Activated gamma-delta T cell treated with anti-CD3 and anti-CD28 coated beads, Interleukin-2, amount 50 U/mL, for 16 hours (primary cell): ENCODE data around the gene EPG5.
A peak's percentile ranks its signal among the peaks of the same experiment; 100 is the strongest.
"Not testable (repeated sequence)": the region's sequence is repeated elsewhere in the genome, so short reads cannot be mapped to it uniquely, and the experiment has no call there.

Experiments
- DNase-seq: peaks from one replicate; pipeline ENCODE4 v3.0.0-alpha.2; 2020; ENCODE audit warnings: low read depth

Gene EPG5

GRCh38 chr18:45978084-45978483, 11.0 kb upstream of the EPG5 start:
- DNase-seq: no peak

DNA sequence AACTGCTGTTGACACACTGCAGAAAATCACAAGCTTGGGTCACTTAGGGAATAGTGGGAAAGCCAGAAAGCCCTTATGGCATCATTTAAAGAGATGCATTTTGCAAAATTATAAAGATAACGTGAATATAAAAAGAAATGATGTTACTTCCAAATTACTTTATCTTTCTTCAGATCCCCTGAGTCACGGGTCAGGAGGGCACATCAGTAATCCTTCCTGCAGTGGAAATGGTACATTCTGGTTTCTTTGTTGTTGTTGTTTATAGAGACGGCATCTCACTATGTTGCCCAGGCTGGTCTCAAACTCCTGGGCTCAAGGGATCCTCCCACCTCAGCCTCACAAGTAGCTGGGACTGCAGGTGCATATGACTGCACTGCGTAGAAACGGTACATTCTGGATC, 9.8 kb upstream of the EPG5 start:
- DNase-seq: no peak

DNA sequence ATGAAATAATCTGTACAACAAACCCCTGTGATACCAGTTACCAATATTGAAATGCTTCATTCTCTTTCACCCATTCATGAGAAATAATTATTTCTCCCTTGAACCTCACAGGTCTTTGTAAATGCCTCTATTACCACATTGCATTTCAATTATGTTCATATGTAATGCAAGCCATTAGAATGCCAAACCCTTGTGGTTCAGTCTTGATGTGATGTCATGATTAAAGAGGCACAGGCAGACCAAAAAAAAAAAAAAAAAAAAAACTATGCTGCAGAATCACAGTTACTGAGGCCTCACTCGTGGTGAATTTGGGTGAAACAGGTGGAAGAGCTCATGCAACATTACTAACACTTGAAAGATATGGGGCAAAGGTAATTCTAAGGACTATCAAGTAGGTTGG, 9.4 kb upstream of the EPG5 start:
- no peak for DNase-seq

DNA sequence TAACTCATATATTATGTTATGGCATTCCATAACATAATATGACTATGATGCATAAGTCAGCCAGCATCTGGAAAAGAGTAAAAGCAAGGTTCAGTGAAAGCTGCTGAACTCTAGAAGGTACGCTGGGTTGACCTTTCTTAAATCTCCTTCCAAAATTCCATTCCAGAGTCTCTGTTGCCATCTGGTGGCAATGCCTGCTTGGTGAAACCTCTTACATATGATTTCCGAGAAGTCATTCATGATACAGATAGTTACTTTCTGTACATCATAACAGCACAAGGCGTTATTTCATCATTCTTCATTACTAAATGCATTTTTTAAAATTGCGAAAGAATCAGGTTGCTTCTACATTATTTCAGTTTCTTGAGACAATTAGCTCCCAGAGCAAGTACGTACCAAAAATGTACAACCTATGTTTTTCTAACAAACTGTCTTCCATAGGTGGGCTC, 7.0 kb upstream of the EPG5 start:
- DNase-seq: peak; percentile 41

GRCh38 chr18:45964913-45965312, 2.2 kb downstream of the EPG5 start:
- not testable (repeated sequence) for DNase-seq

GRCh38 chr18:45962866-45963265, 4.3 kb downstream of the EPG5 start:
- no peak for DNase-seq

GRCh38 chr18:45962461-45962860, 4.7 kb downstream of the EPG5 start:
- no peak for DNase-seq

- DNase-seq: not testable (repeated sequence)
Observed at GRCh38 chr18:45959484-45959883, 7.6 kb downstream of the EPG5 start.

DNA sequence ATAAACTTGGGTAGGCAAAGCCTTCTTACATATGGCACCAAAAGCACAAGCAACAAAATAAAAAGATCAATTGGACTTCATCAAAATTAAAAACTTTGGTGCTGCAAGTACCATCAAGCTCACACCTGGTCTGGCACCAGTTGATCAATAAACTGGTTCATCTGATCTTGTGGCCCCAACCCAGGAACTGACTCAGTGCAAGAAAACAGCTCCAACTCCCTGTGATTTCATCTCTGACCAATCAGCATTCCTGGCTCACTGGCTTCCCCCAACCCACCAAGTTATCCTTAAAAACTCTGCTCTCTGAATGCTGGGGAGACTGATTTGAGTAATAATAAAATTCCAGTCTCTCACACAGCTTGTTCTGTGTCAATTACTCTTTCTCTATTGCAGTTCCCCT, 8.4 kb downstream of the EPG5 start:
- no peak for DNase-seq

- DNase-seq: no peak
Observed at GRCh38 chr18:45958027-45958426, 9.1 kb downstream of the EPG5 start.

DNA sequence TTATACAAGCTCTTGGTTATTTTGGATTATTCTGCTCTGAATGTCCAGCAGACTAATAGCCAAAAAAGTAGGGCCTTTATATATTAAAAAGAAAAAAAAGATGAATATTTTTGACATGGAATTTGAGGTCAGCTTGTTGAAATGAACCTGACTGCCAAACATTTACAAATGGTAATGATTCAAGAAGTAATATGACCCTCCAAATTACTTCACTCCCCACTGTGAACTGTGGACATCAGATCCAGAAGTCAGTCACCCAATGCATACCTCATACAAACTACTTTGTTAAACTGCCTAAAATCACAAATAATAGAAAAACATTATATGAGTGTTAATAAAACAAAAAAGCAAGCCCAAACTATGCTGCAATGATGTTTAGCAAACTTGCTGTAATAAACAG, 10.0 kb downstream of the EPG5 start:
- no peak for DNase-seq

DNA sequence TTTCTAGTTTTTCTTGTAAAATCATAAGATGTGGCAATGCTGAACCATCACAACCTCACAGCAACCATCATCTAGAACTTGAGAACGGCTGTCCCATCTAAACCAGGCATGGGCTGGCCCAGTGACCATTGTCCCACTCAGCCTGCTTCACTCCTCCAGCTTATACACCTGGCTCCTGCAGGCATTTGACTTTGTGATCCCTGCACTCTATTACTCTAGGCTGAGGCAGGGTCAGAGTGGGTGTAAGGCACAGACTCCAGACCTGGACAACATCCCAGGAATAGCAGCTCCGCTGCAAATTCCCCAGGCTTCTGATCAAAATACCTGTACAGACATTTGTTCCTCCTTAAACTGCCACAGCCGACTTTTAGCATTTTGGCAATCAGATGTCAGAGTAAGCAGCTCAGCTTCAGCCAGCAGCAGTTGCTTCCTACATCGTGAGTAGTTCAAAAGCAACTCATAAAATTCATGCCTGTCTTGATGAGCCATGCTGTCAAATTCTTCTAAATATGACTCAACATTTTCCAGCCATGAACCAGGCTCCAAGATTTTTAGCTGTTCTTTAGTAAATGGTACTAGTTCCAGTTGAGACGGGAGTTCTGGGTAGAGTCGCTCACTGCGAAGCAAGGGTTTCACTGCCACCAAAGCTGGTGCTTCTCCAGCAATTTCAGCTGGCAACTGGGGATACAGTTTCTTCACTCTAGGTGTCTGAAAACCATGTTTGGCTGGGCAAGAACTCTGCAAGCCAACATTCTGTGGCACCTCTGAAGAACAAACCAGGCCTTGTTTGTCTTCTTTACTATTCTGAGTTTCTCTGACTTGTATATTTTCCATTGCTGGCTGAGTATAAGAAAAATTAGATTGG, 12.8 kb downstream of the EPG5 start:
- no peak for DNase-seq

GRCh38 chr18:45951016-45951714, 16.0 kb downstream of the EPG5 start:
- no peak for DNase-seq

DNA sequence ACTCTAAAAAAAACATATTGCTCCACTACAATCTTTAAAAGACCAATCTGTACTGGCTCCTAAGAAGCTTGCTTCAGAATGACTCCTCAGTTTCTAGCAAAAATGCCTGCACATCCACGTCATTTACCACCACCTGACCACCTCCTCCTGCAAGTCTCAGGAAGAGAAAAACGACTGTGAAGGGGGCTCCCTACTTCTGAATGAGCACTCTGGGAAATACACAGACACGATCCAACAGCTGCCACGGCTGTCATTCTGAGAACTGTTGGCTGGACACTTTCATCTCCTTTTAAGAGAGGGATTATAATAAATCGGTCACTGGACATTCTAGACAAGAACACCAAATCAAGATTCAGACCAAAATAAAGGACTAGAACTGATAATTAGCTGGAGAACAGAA, 21.5 kb downstream of the EPG5 start:
- no peak for DNase-seq

- DNase-seq: no peak
Observed at GRCh38 chr18:45940724-45941123, 26.4 kb downstream of the EPG5 start.

- no peak for DNase-seq
Observed at GRCh38 chr18:45939236-45939635, 27.9 kb downstream of the EPG5 start.

DNA sequence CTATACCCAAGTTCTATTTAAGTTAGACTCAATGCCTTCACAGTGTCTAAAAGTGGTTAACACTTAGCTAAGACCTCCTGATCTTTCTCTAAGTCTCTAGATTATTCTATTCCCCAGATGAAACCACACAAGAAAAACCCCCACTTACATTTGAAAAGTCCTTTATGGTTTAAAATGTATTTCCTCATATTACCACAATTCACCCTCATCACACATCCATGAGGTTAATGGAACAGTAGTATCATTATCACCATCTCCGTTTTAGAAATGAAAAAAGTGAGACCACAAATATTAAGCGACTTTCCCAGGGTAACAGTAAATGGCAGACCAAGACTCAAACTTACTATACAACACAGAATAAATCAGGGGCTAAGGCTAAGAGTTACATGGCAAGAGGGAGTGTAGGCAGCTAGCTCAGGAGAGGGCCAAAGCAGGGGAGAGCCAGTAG, 28.6 kb downstream of the EPG5 start:
- DNase-seq: no peak

- DNase-seq: no peak
Observed at GRCh38 chr18:45935591-45936335, 31.4 kb downstream of the EPG5 start.

DNA sequence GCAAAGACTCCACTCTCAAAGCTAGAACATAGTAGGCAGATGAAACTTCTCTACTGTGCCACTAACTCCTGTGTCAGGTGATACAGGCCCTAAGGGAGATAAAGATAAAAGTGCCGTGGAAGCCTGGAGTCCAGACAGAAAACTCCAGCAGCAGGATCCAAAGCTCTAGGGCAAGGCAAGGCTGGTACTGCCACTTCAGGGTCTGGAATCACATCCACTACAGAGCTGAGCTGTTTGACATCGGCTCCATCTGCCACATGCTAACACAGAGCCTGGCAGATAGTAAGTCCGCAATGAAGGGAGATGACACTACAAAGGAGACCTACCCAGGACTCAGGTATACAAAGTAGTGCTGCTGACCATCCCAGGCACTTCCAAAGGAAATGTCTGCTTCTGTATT, 34.4 kb downstream of the EPG5 start:
- no peak for DNase-seq

- no peak for DNase-seq
Observed at GRCh38 chr18:45930963-45931362, 36.2 kb downstream of the EPG5 start.

DNA sequence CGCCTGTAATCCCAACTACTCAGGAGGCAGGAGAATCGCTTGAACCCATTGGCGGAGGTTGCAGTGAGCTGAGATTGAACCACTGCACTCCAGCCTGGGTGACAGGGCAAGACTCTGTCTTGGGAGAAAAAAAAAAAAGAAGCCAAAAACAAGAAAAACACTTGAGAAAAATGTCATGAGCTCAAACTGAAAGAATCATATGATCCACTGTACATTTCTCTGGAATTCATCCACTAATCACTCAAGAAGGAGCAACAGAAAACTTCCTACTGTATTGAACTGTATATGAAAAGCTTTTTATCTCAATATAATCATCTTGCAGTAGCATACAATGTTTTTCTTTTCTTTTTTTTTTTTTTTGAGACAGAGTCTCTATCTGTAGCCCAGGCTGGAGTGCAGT, 40.4 kb downstream of the EPG5 start:
- no peak for DNase-seq

DNA sequence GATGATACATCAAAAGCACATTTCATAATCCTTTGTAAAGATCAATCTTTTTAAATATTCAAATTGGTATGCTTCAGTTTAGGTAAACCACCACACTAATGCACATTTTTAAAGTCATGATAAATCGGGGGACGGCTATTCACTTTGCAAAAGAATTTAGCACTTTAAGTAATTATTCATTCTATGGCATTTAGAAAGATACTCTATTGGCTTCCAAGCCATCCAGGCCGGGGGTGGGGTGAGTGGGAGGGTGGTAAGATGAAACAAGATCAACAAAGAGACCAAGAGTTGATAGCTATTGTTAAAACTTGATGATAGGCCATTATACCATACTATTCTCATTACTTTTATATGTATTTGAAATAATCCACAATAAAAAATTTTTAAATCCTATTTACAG, 41.0 kb downstream of the EPG5 start:
- no peak for DNase-seq

- no peak for DNase-seq
Observed at GRCh38 chr18:45923138-45923537, 44.0 kb downstream of the EPG5 start.
